Neuronal stem cell (in vitro differentiated cells): Measurements from ENCODE around the gene AGBL4.

Source experiments
- DNase-seq: peaks from one replicate; pipeline ENCODE4 v3.0.0-alpha.2; 2013; ENCODE audit warnings: low spot score
- H2AFZ ChIP-seq: one replicate; pipeline ENCODE4 v1.6.1; 2013; ENCODE audit warnings: mild to moderate bottlenecking, low read length, inconsistent platforms
- H2AK5ac ChIP-seq: 2 replicates; pipeline ENCODE4 v1.6.1; 2013; ENCODE audit warnings: low read depth, mild to moderate bottlenecking, inconsistent platforms, low read length, moderate library complexity, mixed read lengths
- H2BK120ac ChIP-seq: 2 replicates; pipeline ENCODE4 v1.6.1; 2013; ENCODE audit warnings: low read depth, mild to moderate bottlenecking, inconsistent platforms, low read length, moderate library complexity, mixed read lengths
- H2BK12ac ChIP-seq: one replicate; pipeline ENCODE4 v1.6.1; 2013; ENCODE audit warnings: low read length, inconsistent platforms
- H2BK15ac ChIP-seq: 2 replicates; pipeline ENCODE4 v1.6.1; 2013; ENCODE audit warnings: mild to moderate bottlenecking, low read length, inconsistent platforms, mixed read lengths
- H2BK5ac ChIP-seq: one replicate; pipeline ENCODE4 v1.6.1; 2013; ENCODE audit warnings: inconsistent platforms, mild to moderate bottlenecking, low read length, moderate library complexity
- H3K14ac ChIP-seq: one replicate; pipeline ENCODE4 v1.6.1; 2013; ENCODE audit warnings: low read length, inconsistent platforms
- H3K18ac ChIP-seq: 2 replicates; pipeline ENCODE4 v1.6.1; 2013; ENCODE audit warnings: low read length, inconsistent platforms
- H3K23ac ChIP-seq: 2 replicates; pipeline ENCODE4 v1.6.1; 2013; ENCODE audit warnings: low read depth, mild to moderate bottlenecking, mixed read lengths, low read length, inconsistent platforms; ENCODE audit not compliant: poor library complexity
- H3K27ac ChIP-seq: replicated peaks from 3 replicates; pipeline ENCODE4 v1.5.1; 2013; ENCODE audit warnings: low read length, inconsistent platforms
- H3K27me3 ChIP-seq, 3 experiments: 2 replicates each; pipeline ENCODE4 v1.6.1; 2013; ENCODE audit warnings: low read length in 3 of 3, mild to moderate bottlenecking in 2 of 3, inconsistent platforms in 1 of 3, low read depth in 1 of 3, mixed read lengths in 1 of 3, moderate library complexity in 1 of 3; ENCODE audit not compliant: control insufficient read depth in 3 of 3, insufficient read depth in 3 of 3
- H3K36me3 ChIP-seq, 2 donors: replicated peaks in 1 of 2; 2 replicates each; pipeline ENCODE4 v1.6.1; 2013; ENCODE audit warnings: low read length in 2 of 2; ENCODE audit not compliant: control insufficient read depth in 2 of 2, insufficient read depth in 2 of 2
- H3K4ac ChIP-seq: 2 replicates; pipeline ENCODE4 v1.6.1; 2013; ENCODE audit warnings: inconsistent platforms, mild to moderate bottlenecking, low read length, moderate library complexity
- H3K4me1 ChIP-seq, 2 donors: 1 replicate in 1 of 2; 2 replicates in 1 of 2; pipeline ENCODE4 v1.6.1; 2013; ENCODE audit warnings: low read length in 2 of 2, low read depth in 1 of 2; ENCODE audit not compliant: control insufficient read depth in 2 of 2, insufficient read depth in 1 of 2
- H3K4me2 ChIP-seq: one replicate; pipeline ENCODE4 v1.6.1; 2013; ENCODE audit warnings: mild to moderate bottlenecking, low read length, inconsistent platforms; ENCODE audit not compliant: insufficient read depth, poor library complexity, severe bottlenecking
- H3K4me3 ChIP-seq, 2 donors: 2 replicates each; pipeline ENCODE4 v1.5.1; 2013; ENCODE audit warnings: low read length in 2 of 2, mild to moderate bottlenecking in 2 of 2, inconsistent platforms in 1 of 2, moderate library complexity in 1 of 2
- H3K79me1 ChIP-seq: one replicate; pipeline ENCODE4 v1.6.1; 2013; ENCODE audit warnings: low read depth, mild to moderate bottlenecking, inconsistent platforms, low read length, moderate library complexity
- H3K9ac ChIP-seq: one replicate; pipeline ENCODE4 v1.6.1; 2013; ENCODE audit warnings: mild to moderate bottlenecking, low read depth, low read length, inconsistent platforms; ENCODE audit not compliant: poor library complexity
- H3K9me3 ChIP-seq, 2 donors: replicated peaks in 1 of 2; 2 replicates each; pipeline versions ENCODE3 to v1.6.1; 2013; ENCODE audit warnings: low read length in 2 of 2, mild to moderate bottlenecking in 2 of 2, inconsistent platforms in 1 of 2, low read depth in 1 of 2, mixed read lengths in 1 of 2, moderate library complexity in 1 of 2; ENCODE audit not compliant: control insufficient read depth in 2 of 2, insufficient read depth in 1 of 2
- H4K8ac ChIP-seq: one replicate; pipeline ENCODE4 v1.6.1; 2013; ENCODE audit warnings: low read depth, mild to moderate bottlenecking, inconsistent platforms, low read length, moderate library complexity
- H4K91ac ChIP-seq: one replicate; pipeline ENCODE4 v1.6.1; 2013; ENCODE audit warnings: low read length, low read depth, mild to moderate bottlenecking, inconsistent platforms; ENCODE audit not compliant: poor library complexity
- WGBS, 2 donors: extraction: QIAGEN DNeasy Blood & Tissue Kit; methylation state at CpG; one replicate each; pipeline ENCODE4 v1.1.7; 2013; ENCODE audit warnings: missing lambda C conversion rate in 2 of 2, mixed read lengths in 1 of 2; ENCODE audit not compliant: insufficient read length in 2 of 2, insufficient replicate concordance in 1 of 2; ENCODE audit errors: extremely low coverage in 2 of 2; 5-methylcytosine and 5-hydroxymethylcytosine counted together

The AGBL4 gene

GRCh38 chr1:49351768-49352167 lies 672.0 kb downstream of the AGBL4 start:
- no peaks in the 10 kb centered on the region for H3K9me3 ChIP-seq
- H2BK12ac ChIP-seq: no peak overlapping the region
- no peak overlapping the region for H2BK5ac ChIP-seq
- H3K18ac ChIP-seq: no peak overlapping the region
- H3K4me3 ChIP-seq: no peak overlapping the region
- no peak overlapping the region for H3K4me2 ChIP-seq
- H4K91ac ChIP-seq: no peak overlapping the region
- H3K4me1 ChIP-seq: no peaks in the 10 kb centered on the region
- no peak overlapping the region for H2AK5ac ChIP-seq
- H3K23ac ChIP-seq: no peak overlapping the region
- H4K8ac ChIP-seq: no peak overlapping the region
- no peaks in the 10 kb centered on the region for H3K27me3 ChIP-seq
- peak overlapping the region; percentile 69 for H3K27ac ChIP-seq
- no peaks in the 10 kb centered on the region for H3K36me3 ChIP-seq
- DNase-seq: no peak
- no peak overlapping the region for H3K14ac ChIP-seq
- H3K79me1 ChIP-seq: no peaks in the 10 kb centered on the region
- H3K9ac ChIP-seq: no peak overlapping the region
- H2BK15ac ChIP-seq: no peak overlapping the region
- H2BK120ac ChIP-seq: no peak overlapping the region
- H2AFZ ChIP-seq: no peak overlapping the region
- H3K4ac ChIP-seq: no peak overlapping the region
- no CpG with 5 or more reads among the region's 2 CpGs for WGBS, 2 donors

- no peak overlapping the region for H3K9ac ChIP-seq
- no peaks in the 10 kb centered on the region for H3K9me3 ChIP-seq
- H3K4ac ChIP-seq: no peak overlapping the region
- H3K79me1 ChIP-seq: no peaks in the 10 kb centered on the region
- H3K4me3 ChIP-seq: no peak overlapping the region
- no peak overlapping the region for H3K27ac ChIP-seq
- WGBS, 2 donors: no CpG with 5 or more reads among the region's 2 CpGs
- H2BK5ac ChIP-seq: no peak overlapping the region
- no peak overlapping the region for H4K91ac ChIP-seq
- no peak for DNase-seq
- no peak overlapping the region for H3K18ac ChIP-seq
- H3K27me3 ChIP-seq: peaks cover 0 to 4% (median 0%) of the 10 kb centered on the region in 3 experiments
- no peak overlapping the region for H2BK120ac ChIP-seq
- H4K8ac ChIP-seq: no peak overlapping the region
- H3K36me3 ChIP-seq: no peaks in the 10 kb centered on the region
- no peak overlapping the region for H3K14ac ChIP-seq
- H3K4me1 ChIP-seq: no peaks in the 10 kb centered on the region
- no peak overlapping the region for H2AFZ ChIP-seq
- no peak overlapping the region for H2BK12ac ChIP-seq
- H2BK15ac ChIP-seq: no peak overlapping the region
- no peak overlapping the region for H3K4me2 ChIP-seq
- no peak overlapping the region for H2AK5ac ChIP-seq
- no peak overlapping the region for H3K23ac ChIP-seq
Observed at GRCh38 chr1:49346767-49347349, 676.9 kb downstream of the AGBL4 start.

- H3K14ac ChIP-seq: no peak overlapping the region
- no peak overlapping the region for H3K4me2 ChIP-seq
- DNase-seq: no peak
- peaks cover 0 to 6% (median 0%) of the 10 kb centered on the region in 3 experiments for H3K27me3 ChIP-seq
- no peak overlapping the region for H3K18ac ChIP-seq
- H2AFZ ChIP-seq: no peak overlapping the region
- H2BK5ac ChIP-seq: no peak overlapping the region
- H2BK120ac ChIP-seq: no peak overlapping the region
- H2AK5ac ChIP-seq: no peak overlapping the region
- no peak overlapping the region for H4K91ac ChIP-seq
- H3K4me1 ChIP-seq: peaks cover 0 to 1% of the 10 kb centered on the region in 2 donors
- no peak overlapping the region for H3K4me3 ChIP-seq
- H3K23ac ChIP-seq: no peak overlapping the region
- H3K79me1 ChIP-seq: no peaks in the 10 kb centered on the region
- H3K9me3 ChIP-seq: no peaks in the 10 kb centered on the region
- H3K27ac ChIP-seq: no peak overlapping the region
- H3K36me3 ChIP-seq: no peaks in the 10 kb centered on the region
- H2BK15ac ChIP-seq: no peak overlapping the region
- H4K8ac ChIP-seq: no peak overlapping the region
- no peak overlapping the region for H2BK12ac ChIP-seq
- no peak overlapping the region for H3K9ac ChIP-seq
- no CpG with 5 or more reads among the region's 2 CpGs for WGBS, 2 donors
- H3K4ac ChIP-seq: no peak overlapping the region
Observed at GRCh38 chr1:49340576-49340975, 683.2 kb downstream of the AGBL4 start.

- no peak overlapping the region for H2BK12ac ChIP-seq
- H3K23ac ChIP-seq: no peak overlapping the region
- WGBS, 2 donors: no CpG with 5 or more reads among the region's 4 CpGs
- no peak overlapping the region for H3K9ac ChIP-seq
- H3K14ac ChIP-seq: no peak overlapping the region
- no peak overlapping the region for H2BK120ac ChIP-seq
- no peak overlapping the region for H2BK5ac ChIP-seq
- H2AK5ac ChIP-seq: no peak overlapping the region
- no peak overlapping the region for H4K91ac ChIP-seq
- no peaks in the 10 kb centered on the region for H3K79me1 ChIP-seq
- no peaks in the 10 kb centered on the region for H3K36me3 ChIP-seq
- no peaks in the 10 kb centered on the region for H3K9me3 ChIP-seq
- DNase-seq: no peak
- peaks cover 0 to 1% of the 10 kb centered on the region in 2 donors for H3K4me1 ChIP-seq
- no peak overlapping the region for H2BK15ac ChIP-seq
- H3K27ac ChIP-seq: no peak overlapping the region
- H3K4ac ChIP-seq: no peak overlapping the region
- H3K4me3 ChIP-seq: no peak overlapping the region
- H4K8ac ChIP-seq: no peak overlapping the region
- no peak overlapping the region for H2AFZ ChIP-seq
- H3K18ac ChIP-seq: no peak overlapping the region
- H3K4me2 ChIP-seq: no peak overlapping the region
- H3K27me3 ChIP-seq: peaks cover 0 to 6% (median 0%) of the 10 kb centered on the region in 3 experiments
Observed at GRCh38 chr1:49339043-49339442, 684.7 kb downstream of the AGBL4 start.
